GM18502 (cell line): ENCODE data around the gene TLCD3B.
"Not testable (repeated sequence)": the region's sequence is repeated elsewhere in the genome, so short reads cannot be mapped to it uniquely, and the experiment has no call there.

ENCODE experiments used
- ATAC-seq: cut with Tn5 transposase; IDR thresholded peaks from one replicate; pipeline ENCODE4 v1.9.1; 2021; ENCODE audit warnings: mild to moderate bottlenecking; ENCODE audit not compliant: unreplicated experiment, poor library complexity

TLCD3B gene

GRCh38 chr16:30063278-30063892, 32.3 kb upstream of the TLCD3B start:
- no peak for ATAC-seq

- no peak for ATAC-seq
These were observed 29.9 kb upstream of the TLCD3B start for GRCh38 chr16:30060836-30061554.

- no peak for ATAC-seq
These were observed 29.3 kb upstream of the TLCD3B start for GRCh38 chr16:30060346-30060745.

- no peak for ATAC-seq
These were observed 24.0 kb upstream of the TLCD3B start for GRCh38 chr16:30054959-30055553.

GRCh38 chr16:30054451-30054850, 23.4 kb upstream of the TLCD3B start:
- ATAC-seq: no peak

GRCh38 chr16:30053376-30054015, 22.4 kb upstream of the TLCD3B start:
- ATAC-seq: peak; percentile 8

GRCh38 chr16:30052671-30053372, 21.8 kb upstream of the TLCD3B start:
- peak; percentile 70 for ATAC-seq

GRCh38 chr16:30051518-30051917, 20.4 kb upstream of the TLCD3B start:
- ATAC-seq: no peak

- ATAC-seq: no peak
These were observed 18.8 kb upstream of the TLCD3B start for GRCh38 chr16:30049871-30050270.

- no peak for ATAC-seq
These were observed 15.5 kb upstream of the TLCD3B start for GRCh38 chr16:30046588-30046987.

- ATAC-seq: no peak
These were observed 15.1 kb upstream of the TLCD3B start for GRCh38 chr16:30046178-30046577.

- no peak for ATAC-seq
These were observed 10.8 kb upstream of the TLCD3B start for GRCh38 chr16:30041841-30042240.

GRCh38 chr16:30040690-30041089, 9.6 kb upstream of the TLCD3B start:
- ATAC-seq: not testable (repeated sequence)

- no peak for ATAC-seq
These were observed 9.2 kb upstream of the TLCD3B start for GRCh38 chr16:30040221-30040620.

- ATAC-seq: no peak
These were observed 2.2 kb upstream of the TLCD3B start for GRCh38 chr16:30033270-30033669.

GRCh38 chr16:30032083-30032819, 1.2 kb upstream of the TLCD3B start:
- ATAC-seq: no peak

- no peak for ATAC-seq
These were observed 427 bp upstream of the TLCD3B start for GRCh38 chr16:30031477-30031918.

- no peak for ATAC-seq
These were observed 923 bp downstream of the TLCD3B start for GRCh38 chr16:30030011-30030685.

GRCh38 chr16:30028438-30029076, 2.5 kb downstream of the TLCD3B start:
- ATAC-seq: no peak
